Psoas muscle (tissue), 8 donors: Measurements from ENCODE around the gene CHRM5. TPM values are rescaled to one million over a fixed set of nuclear protein-coding genes. Genes with fewer than 3 reads are reported as not detected.

Experiments used
- ATAC-seq, 4 donors: fragments of 200-7000 bp; cut with Tn5 transposase; one replicate each; pipeline ENCODE4 v1.9.1; 2020; ENCODE audit warnings: moderate library complexity in 3 of 4, mild to moderate bottlenecking in 2 of 4
- DNase-seq, 2 donors: peaks; one replicate each; pipeline ENCODE4 v3.0.0-alpha.2; 2020
- H3K27ac ChIP-seq: fragments of 200-600 bp; one replicate; pipeline ENCODE4 v1.8.0; 2022
- H3K27me3 ChIP-seq, 3 donors: fragments of 200-600 bp in 1 of 3; one replicate each; pipeline versions ENCODE4 v1.6.1 to v1.8.0; 2013 to 2022; ENCODE audit warnings: low read length in 2 of 3, mild to moderate bottlenecking in 2 of 3, moderate library complexity in 1 of 3; ENCODE audit not compliant: insufficient read depth in 3 of 3
- H3K36me3 ChIP-seq, 2 donors: fragments of 200-600 bp in 1 of 2; one replicate each; pipeline versions ENCODE4 v1.6.1 to v1.8.0; 2013 to 2022; ENCODE audit warnings: low read depth in 1 of 2, mild to moderate bottlenecking in 1 of 2, moderate library complexity in 1 of 2; ENCODE audit not compliant: insufficient read depth in 1 of 2
- H3K4me1 ChIP-seq: fragments of 200-600 bp; one replicate; pipeline ENCODE4 v1.8.0; 2022
- H3K4me3 ChIP-seq: fragments of 200-600 bp; one replicate; pipeline ENCODE4 v1.8.0; 2022; ENCODE audit warnings: mild to moderate bottlenecking
- H3K9me3 ChIP-seq: fragments of 200-600 bp; one replicate; pipeline ENCODE4 v1.8.0; 2022
- CTCF ChIP-seq: fragments of 200-600 bp; IDR thresholded peaks from one replicate; pipeline ENCODE4 v1.8.0; 2022; ENCODE audit warnings: antibody characterized with exemption
- WGBS, 3 donors: extraction: QIAGEN DNeasy Blood & Tissue Kit; methylation state at CpG; one replicate each; pipeline versions ENCODE4 v1.1.6 to v1.1.7; 2013; 5-methylcytosine and 5-hydroxymethylcytosine counted together
- intact Hi-C, 2 donors: fragments of 100-400 bp; cut with DNase I; formaldehyde crosslinking; loops; one replicate each; pipeline versions ENCODE4 v1.11.0 to v1.14.2; 2022
- polyA plus RNA-seq, 3 donors: library from polyadenylated mRNA; stranded (reverse); fragments of 200-250 nt; gene quantifications; one replicate each; pipeline ENCODE4 v1.2.3, GENCODE V29; 2013
- total RNA-seq, 4 donors: library from RNA; stranded (reverse); fragmentation: NEBNext Ultra II Directional in 2 of 4; extraction: Animal tissue kit (Norgen Biotek cat#: 25700) in 2 of 4; gene quantifications; one replicate each; pipeline versions ENCODE4 v1.2.1 to v1.2.4, GENCODE V29; 2021 to 2023
- donor health status: healthy with polysubstance abuse.
- donor health status: DM: no; HTN: no; CAD: no; lungs with moderate emphysema.
- donor health status: Bipolar disorder and iron deficiency.
- donor health status: healthy.
- donor health status: DM: yes; HTN: yes; CAD: no.
- donor health status: DM: no; HTN: no; CAD: no.
- donor health status: DM: no; HTN: no; CAD: no.
- donor health status: DM: yes; HTN: yes; CAD: no.

Gene CHRM5
- total and polyA plus RNA-seq, 7 donors, result under 0.01 to 0.04 TPM; not detected in 5

GRCh38 chr15:34010921-34011320, 42.6 kb downstream of the CHRM5 start:
- no peak for ATAC-seq
- Histone ChIP-seq H3K9me3 (no peaks in the 10 kb centered on the region), H3K27ac (no peak overlapping the region), H3K27me3 (no peaks in the 10 kb centered on the region), H3K4me1 (no peaks in the 10 kb centered on the region), H3K36me3 (no peaks in the 10 kb centered on the region), H3K4me3 (no peak overlapping the region)
- intact Hi-C loops, result no loop called here
- 91 to 92% (median 92%) methylated on average over 5 of the region's 5 CpGs for WGBS, 3 donors
- DNase-seq, result no peak
- TF ChIP-seq CTCF, result no peak

- WGBS, 3 donors, result 50 to 52% (median 51%) methylated on average over 2 of the region's 2 CpGs
These were observed 43.2 kb downstream of the CHRM5 start for GRCh38 chr15:34011481-34011880.

GRCh38 chr15:34012461-34013028, 44.2 kb downstream of the CHRM5 start:
- no peaks in the 10 kb centered on the region for H3K9me3 ChIP-seq
- H3K4me3 ChIP-seq, result no peak overlapping the region
- no peak for DNase-seq
- ATAC-seq, result no peak
- no peaks in the 10 kb centered on the region for H3K36me3 ChIP-seq
- H3K27ac ChIP-seq, result no peak overlapping the region
- intact Hi-C loops, result no loop called here
- no peak for TF ChIP-seq CTCF
- WGBS, 3 donors, result 94 to 95% (median 95%) methylated on average over 4 of the region's 4 CpGs
- no peaks in the 10 kb centered on the region for H3K4me1 ChIP-seq
- H3K27me3 ChIP-seq, result no peaks in the 10 kb centered on the region

More at GRCh38 chr15:34011481-34011880, 43.2 kb downstream of the CHRM5 start:
- H3K27ac ChIP-seq, result no peak overlapping the region
- no peaks in the 10 kb centered on the region for H3K36me3 ChIP-seq
- H3K27me3 ChIP-seq, result no peaks in the 10 kb centered on the region
- intact Hi-C loops, result no loop called here
- no peak overlapping the region for H3K4me3 ChIP-seq
- DNase-seq (no peak), ATAC-seq (peak in 1 of 4 donors; percentile 44)
- no peak for TF ChIP-seq CTCF
- H3K9me3 ChIP-seq, result no peaks in the 10 kb centered on the region
- H3K4me1 ChIP-seq, result no peaks in the 10 kb centered on the region

GRCh38 chr15:34013746-34014145, 45.4 kb downstream of the CHRM5 start:
- Histone ChIP-seq H3K27me3 (no peaks in the 10 kb centered on the region), H3K27ac (no peak overlapping the region), H3K4me3 (no peak overlapping the region), H3K36me3 (no peaks in the 10 kb centered on the region), H3K9me3 (no peaks in the 10 kb centered on the region), H3K4me1 (no peaks in the 10 kb centered on the region)
- no peak for TF ChIP-seq CTCF
- intact Hi-C loops, result no loop called here
- WGBS, 3 donors, result 88 to 96% (median 92%) methylated on average over 9 of the region's 9 CpGs
- no peak for DNase-seq
- ATAC-seq, result no peak

- no peak for ATAC-seq
- TF ChIP-seq CTCF, result no peak
- WGBS, 3 donors, result 79 to 86% (median 86%) methylated on average over 2 of the region's 2 CpGs
- Histone ChIP-seq H3K9me3 (no peaks in the 10 kb centered on the region), H3K27ac (no peak overlapping the region), H3K4me3 (no peak overlapping the region), H3K27me3 (no peaks in the 10 kb centered on the region), H3K36me3 (no peaks in the 10 kb centered on the region), H3K4me1 (no peaks in the 10 kb centered on the region)
- intact Hi-C loops, result no loop called here
- DNase-seq, result no peak
These were observed 46.3 kb downstream of the CHRM5 start for GRCh38 chr15:34014556-34014955.
